Measurements from ENCODE around the gene PRKCH. TPM values are rescaled to one million over a fixed set of nuclear protein-coding genes. Genes with fewer than 3 reads are reported as not detected.
A peak's percentile ranks its signal among the peaks of the same experiment; 100 is the strongest.

Gene PRKCH
- total RNA-seq, 2 donors from 2014 or later, result 27.6 to 33.9 TPM

GRCh38 chr14:61284001-61284400, 37.4 kb upstream of the PRKCH start:
- no peak for TF ChIP-seq CTCF (IDR thresholded peaks at IDR 0.05)
- no peak for TF ChIP-seq POLR2AphosphoS5 (IDR thresholded peaks at IDR 0.05)
- no peak for TF ChIP-seq POLR2A (IDR thresholded peaks at IDR 0.05)
- Histone ChIP-seq H3K27me3 (replicated peaks; ENCODE audit: insufficient read depth) (no peaks in the 10 kb centered on the region), H3K36me3 (no peaks in the 10 kb centered on the region), H3K27ac (no peak overlapping the region), H3K4me1 (replicated peaks) (no peaks in the 10 kb centered on the region), H3K4me3 (no peak overlapping the region), H3K9me3 (no peaks in the 10 kb centered on the region)
- 83% methylated on average over 3 of the region's 3 CpGs for WGBS
- no peak for DNase-seq (ENCODE audit: low spot score)
- intact Hi-C loops (cut with DNase I), result no loop called here

GRCh38 chr14:61285364-61285763, 36.0 kb upstream of the PRKCH start:
- DNase-seq (ENCODE audit: low spot score), result no peak
- Histone ChIP-seq H3K36me3 (no peaks in the 10 kb centered on the region), H3K9me3 (no peaks in the 10 kb centered on the region), H3K4me3 (no peak overlapping the region), H3K4me1 (replicated peaks) (no peaks in the 10 kb centered on the region), H3K27me3 (replicated peaks; ENCODE audit: insufficient read depth) (no peaks in the 10 kb centered on the region), H3K27ac (peak overlapping the region in 1 of 2 donors; percentile 3)
- intact Hi-C loops (cut with DNase I), result no loop called here
- TF ChIP-seq POLR2AphosphoS5 (IDR thresholded peaks at IDR 0.05), result no peak
- TF ChIP-seq CTCF (IDR thresholded peaks at IDR 0.05), result no peak
- TF ChIP-seq POLR2A (IDR thresholded peaks at IDR 0.05), result no peak
- 47% methylated on average over 4 of the region's 4 CpGs for WGBS

GRCh38 chr14:61287196-61287595, 34.2 kb upstream of the PRKCH start:
- no peak overlapping the region for H3K27ac ChIP-seq
- no peak for DNase-seq (ENCODE audit: low spot score)
- H3K4me3 ChIP-seq, result no peak overlapping the region
- WGBS, result 93% methylated on average over 7 of the region's 7 CpGs
- intact Hi-C loops (cut with DNase I), result no loop called here
- no peaks in the 10 kb centered on the region for H3K36me3 ChIP-seq
- no peaks in the 10 kb centered on the region for H3K9me3 ChIP-seq
- no peak for TF ChIP-seq CTCF (IDR thresholded peaks at IDR 0.05)
- no peak for TF ChIP-seq POLR2A (IDR thresholded peaks at IDR 0.05)
- no peak for TF ChIP-seq POLR2AphosphoS5 (IDR thresholded peaks at IDR 0.05)
- no peaks in the 10 kb centered on the region for H3K27me3 ChIP-seq (replicated peaks; ENCODE audit: insufficient read depth)
- no peaks in the 10 kb centered on the region for H3K4me1 ChIP-seq (replicated peaks)

GRCh38 chr14:61288228-61288627, 33.2 kb upstream of the PRKCH start:
- H3K27me3 ChIP-seq (replicated peaks; ENCODE audit: insufficient read depth), result no peaks in the 10 kb centered on the region
- 97% methylated on average over 4 of the region's 4 CpGs for WGBS

More at GRCh38 chr14:61288228-61288627, 33.2 kb upstream of the PRKCH start:
- no peaks in the 10 kb centered on the region for H3K4me1 ChIP-seq (replicated peaks)
- TF ChIP-seq CTCF (IDR thresholded peaks at IDR 0.05), result no peak
- no peak for TF ChIP-seq POLR2AphosphoS5 (IDR thresholded peaks at IDR 0.05)
- no peak for TF ChIP-seq POLR2A (IDR thresholded peaks at IDR 0.05)
- no peaks in the 10 kb centered on the region for H3K36me3 ChIP-seq
- no peaks in the 10 kb centered on the region for H3K9me3 ChIP-seq
- intact Hi-C loops (cut with DNase I), result no loop called here
- DNase-seq (ENCODE audit: low spot score), result no peak
- no peak overlapping the region for H3K4me3 ChIP-seq
- H3K27ac ChIP-seq, result no peak overlapping the region
